ENCODE measurements around the gene NDUFB4.
"Not testable (repeated sequence)": the region's sequence is repeated elsewhere in the genome, so short reads cannot be mapped to it uniquely, and the experiment has no call there.

NDUFB4 gene

DNA sequence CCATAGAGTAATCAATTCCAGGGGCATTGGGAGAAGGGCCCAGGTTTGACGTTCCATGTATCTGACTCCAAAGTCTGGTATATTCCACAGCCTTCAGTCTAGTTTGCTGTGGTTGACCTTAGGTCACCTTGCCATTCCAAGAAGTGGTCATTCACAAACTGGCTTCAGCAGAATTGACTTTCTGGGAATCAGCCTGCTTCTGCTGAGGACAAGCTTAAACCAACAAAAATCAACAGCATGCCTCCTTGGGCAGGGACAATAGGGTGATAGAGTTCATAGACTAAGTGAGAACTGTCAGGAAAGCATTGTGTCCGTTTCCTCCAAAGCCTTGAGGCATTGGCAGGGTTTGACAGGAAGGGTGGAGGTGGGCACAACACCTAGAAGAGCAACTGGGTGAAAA is 24.1 kb upstream of the NDUFB4 start:
- no peak for DNase-seq

DNA sequence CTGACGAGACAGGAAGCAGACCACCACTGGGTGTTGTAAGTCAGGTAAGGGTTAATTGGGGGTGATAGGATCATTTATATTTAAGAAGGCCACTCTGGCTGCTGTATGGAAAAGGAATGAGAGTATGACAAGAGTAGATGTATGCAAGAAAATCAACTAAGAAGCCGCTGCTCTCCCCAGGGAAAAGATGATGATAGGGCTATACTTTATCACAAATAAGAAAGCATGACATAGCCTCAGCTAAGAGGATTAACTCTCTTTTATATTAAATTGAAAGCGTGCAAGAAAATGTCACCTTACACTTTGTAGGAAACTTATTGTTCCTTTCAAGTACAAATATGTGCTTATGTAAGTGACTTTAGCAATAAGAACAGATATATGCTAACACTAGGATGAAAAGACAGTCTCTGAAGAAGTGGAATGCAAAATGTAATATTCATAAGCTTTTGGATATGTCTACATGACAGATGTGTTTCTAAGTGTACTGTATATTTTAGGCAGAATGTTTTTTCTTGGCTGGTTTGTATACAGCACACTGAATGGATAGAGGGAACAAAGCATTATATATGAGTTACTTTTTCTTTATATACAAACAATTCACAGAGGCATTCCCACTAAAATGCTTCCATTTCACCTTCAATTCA is 8.7 kb upstream of the NDUFB4 start:
- no peak for DNase-seq

DNA sequence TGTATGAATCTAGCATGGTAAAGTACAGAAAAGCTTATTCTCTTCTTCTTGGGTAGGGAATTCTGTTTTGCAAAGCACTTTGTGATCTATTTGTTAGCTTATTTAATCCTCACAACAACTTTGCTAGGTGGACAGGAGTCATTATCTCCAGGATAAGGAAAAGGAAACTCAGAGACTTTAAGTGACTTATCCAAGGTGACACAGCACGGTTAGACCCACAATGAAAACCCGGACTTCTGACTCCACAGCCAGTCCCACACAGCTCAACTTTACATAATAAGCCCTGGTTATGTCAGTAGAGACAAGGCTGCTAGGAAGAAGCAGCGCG is 384 bp upstream of the NDUFB4 start:
- no peak for DNase-seq

DNA sequence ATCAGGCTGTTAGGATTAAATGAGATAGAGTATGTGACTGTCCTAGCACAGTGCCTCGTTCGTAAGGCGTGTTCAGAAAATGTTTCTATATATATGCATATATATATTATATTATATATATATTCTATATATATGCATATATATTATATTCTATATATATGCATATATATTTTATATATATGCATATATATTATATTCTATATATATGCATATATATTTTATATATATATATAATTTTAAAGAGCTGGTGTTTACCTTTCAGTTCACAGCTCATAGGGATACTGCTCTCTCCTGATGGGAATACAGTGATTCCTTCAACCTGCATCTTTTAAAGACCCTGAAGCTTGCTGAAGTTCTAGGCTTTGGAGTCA is 702 bp downstream of the NDUFB4 start:
- DNase-seq, result no peak

DNA sequence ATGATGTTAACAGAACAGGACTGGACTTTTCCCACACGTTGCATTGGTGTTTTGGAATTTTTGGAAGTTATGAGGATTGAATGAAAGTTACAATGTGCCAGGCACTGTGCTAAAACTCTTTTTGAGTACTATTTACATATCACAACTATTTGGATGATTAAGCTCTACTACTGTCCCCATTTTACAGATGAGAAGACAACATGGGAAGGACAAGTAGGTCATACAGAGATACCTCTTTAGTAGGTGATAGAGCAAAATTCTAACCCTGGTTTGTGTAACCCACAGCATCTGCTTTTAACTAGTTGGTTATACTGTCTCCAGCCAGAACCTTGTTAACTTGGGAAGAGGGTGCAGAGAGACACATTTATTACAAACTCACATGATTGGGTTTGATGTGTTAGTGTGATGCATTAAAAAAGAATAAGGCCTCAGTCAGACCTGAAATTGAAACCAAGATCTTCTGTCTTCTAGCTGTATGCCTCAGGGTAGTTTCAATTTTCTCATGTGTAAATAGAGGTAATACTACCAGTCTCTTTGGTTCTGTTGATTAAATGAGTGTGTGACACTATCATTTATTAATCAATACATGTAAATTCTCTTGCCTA is 1.4 kb downstream of the NDUFB4 start:
- DNase-seq, result no peak

DNA sequence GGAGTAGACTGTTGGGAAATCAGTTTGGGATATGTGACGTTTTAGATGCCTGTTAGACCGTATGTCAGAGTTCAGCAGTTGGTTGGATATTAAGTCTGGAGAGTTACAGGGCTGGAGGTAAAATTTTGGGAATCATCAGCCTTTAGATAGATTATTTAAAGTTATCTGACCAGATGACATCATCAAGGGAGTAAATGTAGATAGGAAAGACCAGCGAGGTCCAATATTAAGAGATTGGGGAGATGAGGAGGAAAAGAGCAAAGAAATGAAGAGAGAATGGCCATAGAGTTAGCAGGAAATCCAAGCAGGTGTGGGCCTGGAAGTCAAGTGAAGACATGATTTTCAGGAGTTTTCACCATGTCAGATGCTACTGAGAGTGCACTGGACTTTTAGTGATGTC is 3.1 kb downstream of the NDUFB4 start:
- no peak for DNase-seq

DNA sequence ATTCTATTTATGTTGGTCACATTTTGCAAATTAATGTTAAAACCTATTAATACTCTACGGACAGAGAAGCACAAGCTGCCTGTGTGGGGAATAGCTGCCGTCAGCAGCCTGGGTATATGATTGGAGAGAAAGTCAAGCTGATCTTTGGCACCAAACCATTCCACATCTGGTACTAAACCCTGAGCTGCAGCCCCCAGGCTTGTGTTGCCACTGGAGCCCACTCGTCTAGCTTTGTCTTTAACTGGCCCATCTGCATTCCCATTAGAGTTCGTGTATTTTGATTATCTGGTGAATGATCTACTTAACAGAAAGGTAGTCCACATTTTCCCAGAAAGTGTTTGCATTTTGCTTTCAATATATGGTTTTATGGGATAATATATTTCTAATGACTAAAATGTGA is 5.4 kb downstream of the NDUFB4 start:
- no peak for DNase-seq

DNA sequence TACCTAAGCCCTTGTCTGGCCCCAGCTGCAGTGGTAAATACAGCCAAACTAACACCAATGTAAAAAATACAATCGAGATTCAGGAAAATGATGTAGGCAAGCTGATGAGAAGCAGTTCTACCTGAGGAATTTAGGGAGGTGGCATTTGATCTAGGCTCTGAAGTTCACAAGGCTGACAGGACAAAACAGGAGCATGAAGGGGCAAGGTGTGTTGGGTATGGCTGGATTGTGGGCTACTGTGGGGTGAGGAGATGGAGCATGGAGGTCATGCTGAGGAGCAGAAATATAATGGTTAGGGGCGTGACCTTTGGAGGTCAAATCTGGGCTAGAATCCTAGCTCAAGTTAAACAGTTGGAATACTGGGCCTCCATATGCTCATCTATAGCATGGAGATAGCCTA is 6.5 kb downstream of the NDUFB4 start:
- DNase-seq, result no peak

DNA sequence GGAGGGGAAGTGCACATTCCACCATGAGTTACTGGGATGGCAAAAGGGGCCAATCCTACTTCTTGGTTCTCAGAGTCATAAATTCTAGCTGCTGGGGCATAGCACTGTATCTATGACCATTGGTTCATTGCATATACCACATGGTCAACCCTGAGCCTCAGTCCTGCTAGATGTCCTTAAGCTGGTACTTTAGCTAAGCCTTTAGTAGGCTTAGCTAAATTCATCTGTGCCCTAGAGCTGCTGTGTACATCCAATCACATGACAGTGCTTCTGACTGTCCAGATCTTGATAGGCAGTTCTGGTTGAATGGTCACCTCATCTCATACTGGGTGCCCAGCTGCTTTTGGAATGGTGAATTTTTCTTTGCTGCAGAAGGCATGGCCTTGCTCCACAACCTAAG is 8.2 kb downstream of the NDUFB4 start:
- DNase-seq, result no peak

DNA sequence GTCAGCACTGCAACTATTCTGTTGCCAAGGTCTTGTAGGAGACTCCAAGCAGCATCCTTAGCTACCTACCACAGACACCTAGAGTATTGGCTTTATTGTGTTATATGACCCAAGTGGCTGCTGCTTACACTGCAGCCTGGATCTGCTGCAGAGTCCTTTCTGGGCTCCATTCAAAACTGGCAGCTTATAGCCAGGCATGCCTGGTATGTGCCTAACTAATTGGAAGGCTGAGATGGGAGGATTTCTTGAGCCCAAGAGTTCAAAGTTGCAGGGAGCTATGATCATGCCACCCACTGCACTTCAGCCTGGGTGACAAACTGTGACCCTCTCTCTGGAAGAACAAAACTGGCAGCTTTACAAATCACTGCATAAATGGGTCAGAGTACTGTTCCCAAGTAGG is 8.6 kb downstream of the NDUFB4 start:
- no peak for DNase-seq

DNA sequence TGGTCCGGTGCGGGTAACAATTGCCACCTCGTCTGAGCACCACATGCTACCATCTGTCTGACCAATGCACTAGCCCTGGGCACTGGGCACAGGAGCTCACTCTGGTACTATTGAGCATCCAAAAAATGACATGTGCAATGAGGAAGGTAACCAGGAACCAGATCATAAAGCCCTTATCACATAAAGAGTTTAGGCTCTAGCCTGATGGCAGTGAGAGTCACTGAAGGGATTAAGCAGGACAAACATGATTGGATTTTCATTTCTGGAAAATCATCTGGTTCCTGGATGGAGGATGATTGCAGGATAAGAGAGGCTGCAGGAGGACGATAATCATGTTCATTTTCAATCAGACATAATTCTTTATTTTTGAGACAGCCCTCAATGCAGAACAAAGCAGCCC is 12.4 kb downstream of the NDUFB4 start:
- no peak for DNase-seq

DNA sequence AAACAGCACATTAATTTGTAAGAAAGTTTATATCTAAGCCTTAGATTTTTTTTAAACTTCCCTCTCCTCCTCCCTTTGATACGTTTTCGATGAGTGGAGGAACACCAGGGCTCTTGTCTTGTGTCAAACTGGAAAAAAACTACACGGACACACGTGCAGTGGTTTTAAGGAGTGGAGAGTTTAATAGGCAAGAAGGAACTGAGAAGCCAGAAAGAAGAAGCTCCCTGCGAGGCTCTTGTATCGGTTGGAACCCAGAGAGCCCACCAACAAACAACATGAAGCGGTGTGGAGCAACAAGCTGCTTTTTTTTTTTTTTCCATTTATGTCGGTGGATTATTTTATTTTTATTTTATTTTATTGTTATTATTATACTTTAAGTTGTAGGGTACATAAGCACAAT is 18.6 kb downstream of the NDUFB4 start:
- no peak for DNase-seq

DNA sequence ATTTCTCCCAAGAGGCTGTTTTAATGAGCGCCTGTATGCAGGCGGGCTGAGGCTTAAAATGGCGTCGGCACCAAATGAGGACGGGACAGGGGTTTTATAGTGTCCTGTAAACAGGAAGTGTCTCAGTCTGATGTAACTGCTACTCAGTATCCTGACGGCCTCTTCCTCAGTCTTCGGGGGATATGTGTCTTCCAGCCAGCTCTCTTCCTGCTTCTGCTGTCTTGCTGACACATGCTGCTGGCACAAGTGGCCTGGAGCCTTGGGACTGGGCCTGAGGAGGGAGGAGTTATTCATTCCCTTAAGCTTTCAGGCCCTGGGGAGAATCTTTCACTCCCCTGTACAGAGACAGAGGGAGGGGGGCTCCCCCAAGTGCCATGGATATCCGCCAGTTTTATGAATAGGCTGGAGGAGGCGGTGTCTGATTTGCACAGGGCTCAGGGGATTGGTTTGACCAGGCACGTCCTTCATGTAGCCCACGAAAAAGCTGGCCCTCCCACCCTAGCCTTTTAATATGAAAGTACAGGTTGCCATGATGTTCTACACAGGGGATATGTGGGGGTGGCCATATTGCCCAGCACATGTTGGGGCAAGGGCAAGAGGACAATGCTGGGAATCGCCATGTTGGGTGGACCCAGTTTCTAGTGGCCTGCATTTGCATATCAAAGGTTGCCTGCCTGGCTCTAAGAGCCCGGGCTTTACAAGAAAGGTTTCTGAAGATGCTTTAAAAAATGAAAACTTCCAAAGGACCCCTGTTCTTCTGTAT is 19.9 kb downstream of the NDUFB4 start:
- no peak for DNase-seq

DNA sequence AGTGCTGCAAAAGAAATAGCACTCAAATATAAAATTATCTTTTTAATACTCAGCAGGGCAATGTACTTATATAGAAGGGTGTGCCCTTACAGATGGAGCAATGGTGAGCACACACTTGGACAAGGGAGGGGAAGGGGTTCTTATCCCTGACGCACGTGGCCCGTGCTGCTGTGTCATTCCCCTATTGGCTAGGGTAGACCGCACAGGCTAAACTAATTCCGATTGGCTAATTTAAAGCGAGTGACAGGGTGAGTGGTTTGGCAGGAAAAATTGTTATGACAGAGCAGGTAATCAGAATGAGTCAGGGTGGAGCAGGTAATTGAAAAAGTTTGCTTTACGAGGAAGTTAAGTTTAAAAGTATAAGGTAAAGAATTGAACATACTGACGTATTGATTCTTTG is 20.6 kb downstream of the NDUFB4 start:
- DNase-seq, result not testable (repeated sequence)

DNA sequence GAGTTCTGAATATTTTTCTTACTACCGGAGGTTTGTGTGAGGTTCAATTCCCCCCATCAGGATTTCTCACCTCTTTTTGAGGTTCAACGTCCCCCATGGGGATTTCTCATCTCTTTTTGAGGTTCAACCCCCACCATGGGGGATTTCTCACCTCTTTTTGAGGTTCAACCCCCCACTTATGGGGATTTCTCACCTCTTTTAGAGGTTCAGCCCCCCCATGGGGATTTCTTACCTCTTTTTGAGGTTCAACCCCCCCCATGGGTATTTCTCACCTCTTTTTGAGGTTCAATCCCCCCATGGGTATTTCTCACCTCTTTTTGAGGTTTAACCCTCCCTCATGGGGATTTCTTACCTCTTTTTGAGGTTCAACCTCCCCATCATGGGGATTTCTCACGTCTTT is 26.3 kb downstream of the NDUFB4 start:
- no peak for DNase-seq

DNA sequence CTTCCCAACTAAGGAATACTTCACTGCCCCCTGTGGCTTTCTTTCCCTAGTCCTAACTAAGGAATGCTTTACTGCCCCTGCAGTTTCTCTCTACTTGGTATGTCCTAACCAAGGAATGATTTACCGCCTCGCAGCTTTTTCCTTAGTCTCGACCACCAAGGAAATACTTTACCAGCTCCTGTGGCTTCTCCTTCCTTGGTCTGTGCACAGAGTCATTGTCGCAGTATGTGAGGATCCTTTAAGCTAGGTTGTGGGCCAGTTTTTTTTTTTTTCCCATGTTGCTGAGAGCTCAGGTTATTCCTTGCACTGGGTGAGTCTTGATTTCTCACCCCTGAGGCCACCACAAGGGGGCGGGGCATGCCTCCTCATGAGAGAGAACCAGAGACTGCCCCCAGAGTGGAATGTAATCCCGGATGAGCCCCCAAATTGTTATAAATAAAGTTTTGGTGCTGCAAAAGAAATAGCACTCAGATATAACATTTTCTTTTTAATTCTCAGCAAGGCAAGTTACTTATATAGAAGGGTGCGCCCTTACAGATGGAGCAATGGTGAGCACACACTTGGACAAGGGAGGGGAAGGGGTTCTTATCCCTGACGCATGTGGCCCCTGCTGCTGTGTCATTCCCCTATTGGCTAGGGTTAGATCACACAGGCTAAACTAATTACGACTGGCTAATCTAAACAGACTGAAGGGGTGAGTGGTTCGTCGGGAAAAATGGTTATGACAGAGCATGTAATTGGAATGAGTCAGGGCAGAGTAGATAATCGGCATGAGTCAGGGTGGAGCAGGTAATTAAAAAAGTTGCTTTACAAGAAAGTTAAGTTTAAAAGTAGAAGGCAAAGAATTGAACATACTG is 27.0 kb downstream of the NDUFB4 start:
- no peak for DNase-seq

DNA sequence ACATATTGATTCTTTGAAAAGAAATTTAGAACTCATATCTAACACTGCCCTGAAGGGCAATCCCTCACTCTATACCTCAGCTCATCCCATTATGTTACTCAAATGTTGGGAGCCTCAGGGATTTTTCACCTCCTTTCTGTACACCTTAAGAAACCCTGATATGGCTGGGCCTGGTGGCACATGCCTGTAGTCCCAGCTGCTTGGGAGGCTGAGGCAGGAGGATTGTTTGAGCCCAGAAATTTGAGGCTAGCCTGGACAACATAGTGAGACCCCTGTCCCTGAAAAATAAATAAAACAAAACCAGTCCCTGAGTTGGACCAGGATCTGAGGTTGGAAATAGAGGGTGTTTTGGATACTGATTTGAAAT is 27.6 kb downstream of the NDUFB4 start:
- DNase-seq, result no peak

DNA sequence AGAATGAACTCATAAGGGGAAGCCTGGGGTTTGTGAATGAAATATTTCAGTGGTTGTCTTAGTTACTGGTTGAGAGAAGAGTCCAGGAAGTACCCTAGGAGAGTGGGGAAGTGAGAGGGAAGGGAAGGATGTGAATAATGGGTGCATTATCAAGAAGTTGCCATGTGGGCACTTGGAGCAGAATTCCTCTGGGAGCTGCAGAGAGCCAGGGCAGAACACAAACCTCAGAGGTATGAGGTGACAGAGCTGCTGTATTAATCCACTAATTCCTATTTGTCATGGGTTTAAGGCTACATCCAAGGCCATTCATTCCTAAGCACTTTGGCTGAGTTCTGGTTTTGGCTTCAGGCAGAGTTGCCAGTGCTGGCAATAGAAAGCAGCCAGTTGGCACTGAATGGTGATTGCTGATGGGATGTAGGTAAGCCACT is 29.0 kb downstream of the NDUFB4 start:
- DNase-seq, result no peak

DNA sequence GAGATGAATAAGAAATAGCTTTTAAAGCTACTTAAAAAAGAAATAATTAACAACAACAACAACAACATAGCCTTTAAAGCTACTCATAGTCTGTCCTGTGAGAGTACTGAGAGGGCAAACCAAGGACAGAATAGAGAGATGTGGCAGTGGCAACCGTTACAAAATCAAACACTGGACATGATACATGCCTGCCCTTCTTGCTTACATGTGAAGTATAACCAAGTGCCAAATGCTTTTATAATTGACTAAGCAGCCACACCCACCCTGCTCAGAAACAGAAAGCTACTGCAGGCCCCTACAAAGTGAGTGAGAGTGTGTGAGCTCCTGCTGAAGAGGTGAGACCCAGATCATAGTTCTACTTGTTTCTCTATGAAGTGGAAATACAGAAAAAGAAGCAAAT is 38.4 kb downstream of the NDUFB4 start:
- DNase-seq, result no peak

DNA sequence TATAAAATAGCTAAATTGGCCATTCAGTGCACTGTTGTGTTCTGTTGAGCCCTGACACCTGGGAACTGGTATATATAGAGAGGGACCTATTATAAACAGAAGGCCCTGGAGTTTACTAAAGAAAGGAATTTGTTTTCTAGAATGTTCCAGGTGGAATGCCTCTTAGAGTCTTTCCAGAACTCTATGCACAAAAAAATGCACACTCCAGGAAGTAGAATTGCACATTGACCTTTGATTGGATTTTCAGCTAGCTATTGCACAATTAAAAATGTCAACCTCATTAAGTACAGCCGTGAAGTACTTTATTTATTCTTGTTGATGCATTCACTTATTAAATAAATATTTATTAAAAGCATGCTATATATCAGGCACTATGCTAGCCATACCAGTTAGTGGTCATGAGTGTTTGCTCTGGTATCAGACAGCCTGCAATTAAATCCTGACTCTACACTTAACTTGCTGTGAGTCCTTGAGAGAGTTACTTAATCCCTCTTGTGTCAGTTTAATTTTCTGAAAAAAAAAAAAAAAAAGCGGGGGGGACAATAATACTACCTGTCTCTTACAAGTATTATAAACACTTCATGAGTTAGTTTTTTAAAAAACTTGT is 40.8 kb downstream of the NDUFB4 start:
- no peak for DNase-seq

DNA sequence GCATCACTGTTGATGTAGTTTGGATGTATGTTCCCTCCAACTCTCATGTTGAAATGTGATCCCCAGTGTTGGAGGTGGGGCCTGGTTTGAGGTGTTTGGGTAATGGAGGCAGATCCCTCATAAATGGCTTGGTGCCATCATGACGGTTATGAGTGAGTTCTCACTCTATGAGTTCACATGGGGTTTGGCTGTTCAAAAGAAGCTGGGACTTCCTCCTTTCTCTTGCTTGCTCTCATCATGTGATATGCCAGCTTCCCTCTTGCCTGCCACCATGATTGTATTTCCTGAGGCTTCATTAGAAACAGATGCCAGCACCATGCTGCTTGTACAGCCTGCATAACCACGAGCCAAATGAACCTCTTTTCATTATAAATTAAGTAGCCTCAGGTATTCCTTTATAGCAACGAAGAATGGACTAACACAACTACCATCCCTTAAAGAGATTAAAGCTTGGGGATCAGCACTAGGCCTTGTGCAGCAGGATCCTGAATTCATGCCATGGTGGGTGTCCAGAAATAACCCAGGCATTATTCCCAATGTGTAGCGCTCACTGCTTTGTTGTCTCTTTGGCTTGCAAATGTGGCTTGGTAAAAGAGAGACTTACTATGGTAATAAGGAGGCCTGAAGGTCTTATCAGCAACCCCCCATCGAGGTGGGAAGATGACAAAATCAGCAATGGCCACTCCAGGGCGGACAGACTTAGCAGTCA is 41.9 kb downstream of the NDUFB4 start:
- DNase-seq, result no peak

DNA sequence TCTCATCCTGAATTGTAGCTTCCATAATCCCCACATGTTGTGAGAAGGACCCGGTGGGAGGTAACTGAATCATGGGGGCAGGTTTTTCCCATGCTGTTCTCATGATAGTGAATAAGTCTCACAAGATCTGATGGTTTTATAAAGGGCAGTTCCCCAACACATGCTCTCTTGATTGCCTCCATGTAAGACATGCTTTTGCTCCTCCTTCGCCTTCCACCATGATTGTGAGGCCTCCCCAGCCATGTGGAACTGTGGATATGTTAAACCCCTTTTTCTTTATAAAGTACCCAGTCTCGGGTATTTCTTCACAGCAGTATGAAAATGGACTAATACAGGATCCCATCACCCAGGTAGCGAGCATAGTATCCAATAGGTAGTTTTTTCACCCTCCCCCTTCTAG is 42.7 kb downstream of the NDUFB4 start:
- DNase-seq, result not testable (repeated sequence)

DNA sequence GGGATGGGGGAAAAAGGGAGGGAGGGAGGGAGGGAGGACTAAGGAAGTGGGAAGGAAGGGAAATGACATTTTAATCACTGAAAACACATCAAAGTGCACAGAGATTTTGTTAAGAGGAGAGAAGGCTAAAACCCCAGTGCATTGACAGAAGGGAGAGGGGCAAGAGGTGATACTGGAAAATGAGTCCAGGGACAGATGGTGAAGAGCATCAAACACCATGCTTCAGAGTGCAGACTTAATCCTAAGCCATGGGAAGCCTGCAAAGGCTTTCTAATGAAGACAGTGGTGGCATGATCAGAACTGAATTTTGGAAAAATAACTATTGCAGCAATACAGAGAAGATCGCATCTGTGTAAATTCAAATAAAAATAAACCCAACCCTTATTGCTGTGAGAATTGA is 44.1 kb downstream of the NDUFB4 start:
- no peak for DNase-seq

All from activated T-cell treated with anti-CD3 and anti-CD28 coated beads, Interleukin-2, amount 50 U/mL, for 1 hour (primary cell).